Spinal cord (tissue), 10 donors: ENCODE data around the gene MTX3. TPM values are rescaled to one million over a fixed set of nuclear protein-coding genes. Genes with fewer than 3 reads are reported as not detected.

Experiments used
- DNase-seq, 6 donors: peaks; one replicate each; pipeline versions ENCODE4 v3.0.0 to v3.0.0-alpha.2; 2013 to 2015; ENCODE audit warnings: low spot score in 6 of 6, low read depth in 4 of 6
- H3K27ac ChIP-seq: one replicate; pipeline ENCODE4 v1.5.1; 2013; ENCODE audit warnings: low read depth, low read length, control low read depth
- H3K27me3 ChIP-seq: one replicate; pipeline ENCODE4 v1.6.1; 2013; ENCODE audit warnings: low read length; ENCODE audit not compliant: control insufficient read depth, insufficient read depth
- H3K36me3 ChIP-seq: one replicate; pipeline ENCODE4 v1.6.1; 2013; ENCODE audit warnings: low read length; ENCODE audit not compliant: control insufficient read depth, insufficient read depth
- H3K4me1 ChIP-seq: one replicate; pipeline ENCODE4 v1.6.1; 2013; ENCODE audit warnings: low read length; ENCODE audit not compliant: control insufficient read depth, insufficient read depth
- H3K4me3 ChIP-seq: one replicate; pipeline ENCODE4 v1.5.1; 2013; ENCODE audit warnings: low read depth, low read length, control low read depth
- H3K9me3 ChIP-seq: one replicate; pipeline ENCODE4 v1.6.1; 2013; ENCODE audit warnings: low read length; ENCODE audit not compliant: control insufficient read depth, insufficient read depth
- WGBS: methylation state at CpG from one replicate; pipeline ENCODE4 v1.1.5; 2013; ENCODE audit warnings: missing lambda C conversion rate; ENCODE audit not compliant: insufficient coverage; 5-methylcytosine and 5-hydroxymethylcytosine counted together
- polyA plus RNA-seq, 2 donors: library from polyadenylated mRNA; unstranded; fragments of 120-200 nt; gene quantifications; one replicate each; pipeline ENCODE4 v1.2.1, GENCODE V29; 2013; ENCODE audit not compliant: insufficient read length in 2 of 2
- total RNA-seq, 2 donors: library from RNA; depleted of rRNA in 1 of 2; stranded (reverse); fragments of 120-200 nt in 1 of 2; fragments of >200 nt in 1 of 2; gene quantifications; one replicate each; pipeline versions ENCODE4 v1.2.3 to v1.2.4, GENCODE V29; 2013 to 2014
- donor health status: healthy.

MTX3 gene
- total and polyA plus RNA-seq, 4 donors = 13.4 to 28.2 (median 18.3) TPM

GRCh38 chr5:79947567-79947966 lies 43.5 kb downstream of the MTX3 start:
- Histone ChIP-seq H3K4me3 (no peak overlapping the region), H3K27me3 (no peaks in the 10 kb centered on the region), H3K36me3 (no peaks in the 10 kb centered on the region), H3K9me3 (no peaks in the 10 kb centered on the region), H3K27ac (no peak overlapping the region), H3K4me1 (no peaks in the 10 kb centered on the region)
- DNase-seq = no peak
- no CpG with 5 or more reads among the region's 3 CpGs for WGBS

- H3K4me3 ChIP-seq = no peak overlapping the region
- WGBS = 85% methylated on average over 3 of the region's 3 CpGs
- H3K27ac ChIP-seq = no peak overlapping the region
- H3K4me1 ChIP-seq = no peaks in the 10 kb centered on the region
- no peaks in the 10 kb centered on the region for H3K27me3 ChIP-seq
- DNase-seq = no peak
- no peaks in the 10 kb centered on the region for H3K36me3 ChIP-seq
- no peaks in the 10 kb centered on the region for H3K9me3 ChIP-seq
These were observed 52.6 kb downstream of the MTX3 start for GRCh38 chr5:79938468-79938867.

- Histone ChIP-seq H3K4me1 (no peaks in the 10 kb centered on the region), H3K27ac (no peak overlapping the region), H3K4me3 (no peak overlapping the region), H3K9me3 (no peaks in the 10 kb centered on the region), H3K36me3 (no peaks in the 10 kb centered on the region), H3K27me3 (no peaks in the 10 kb centered on the region)
- no CpG with 5 or more reads among the region's 3 CpGs for WGBS
- DNase-seq = no peak
These were observed 54.3 kb downstream of the MTX3 start for GRCh38 chr5:79936646-79937216.

GRCh38 chr5:79936002-79936645 lies 54.9 kb downstream of the MTX3 start:
- Histone ChIP-seq H3K27me3 (no peaks in the 10 kb centered on the region), H3K27ac (no peak overlapping the region), H3K9me3 (no peaks in the 10 kb centered on the region), H3K4me3 (no peak overlapping the region), H3K4me1 (no peaks in the 10 kb centered on the region), H3K36me3 (no peaks in the 10 kb centered on the region)
- DNase-seq = peak in 1 of 6 donors; percentile 13
- WGBS = no CpG with 5 or more reads among the region's 4 CpGs

- no peak for DNase-seq
- no peaks in the 10 kb centered on the region for H3K27me3 ChIP-seq
- WGBS = 84% methylated on average over 2 of the region's 3 CpGs
These were observed 56.4 kb downstream of the MTX3 start for GRCh38 chr5:79934681-79935080.

GRCh38 chr5:79932510-79933504 lies 58.3 kb downstream of the MTX3 start:
- H3K36me3 ChIP-seq = no peaks in the 10 kb centered on the region
- 80% methylated on average over 9 of the region's 10 CpGs for WGBS
- H3K9me3 ChIP-seq = no peaks in the 10 kb centered on the region
- H3K27ac ChIP-seq = no peak overlapping the region
- no peaks in the 10 kb centered on the region for H3K27me3 ChIP-seq
- no peak overlapping the region for H3K4me3 ChIP-seq
- DNase-seq = peak in 1 of 6 donors; percentile 4
- no peaks in the 10 kb centered on the region for H3K4me1 ChIP-seq

More at GRCh38 chr5:79934681-79935080, 56.4 kb downstream of the MTX3 start:
- Histone ChIP-seq H3K9me3 (no peaks in the 10 kb centered on the region), H3K4me1 (no peaks in the 10 kb centered on the region), H3K4me3 (no peak overlapping the region), H3K27ac (no peak overlapping the region), H3K36me3 (no peaks in the 10 kb centered on the region)

- no peak overlapping the region for H3K4me3 ChIP-seq
- no peaks in the 10 kb centered on the region for H3K9me3 ChIP-seq
- no peaks in the 10 kb centered on the region for H3K27me3 ChIP-seq
- 92% methylated on average over 4 of the region's 4 CpGs for WGBS
- H3K4me1 ChIP-seq = no peaks in the 10 kb centered on the region
- no peaks in the 10 kb centered on the region for H3K36me3 ChIP-seq
- H3K27ac ChIP-seq = no peak overlapping the region
- no peak for DNase-seq
These were observed 59.2 kb downstream of the MTX3 start for GRCh38 chr5:79931866-79932265.

GRCh38 chr5:79931409-79931808 lies 59.7 kb downstream of the MTX3 start:
- Histone ChIP-seq H3K27ac (no peak overlapping the region), H3K4me3 (no peak overlapping the region), H3K36me3 (no peaks in the 10 kb centered on the region), H3K9me3 (no peaks in the 10 kb centered on the region), H3K4me1 (no peaks in the 10 kb centered on the region), H3K27me3 (no peaks in the 10 kb centered on the region)
- WGBS = no CpG with 5 or more reads among the region's 2 CpGs
- no peak for DNase-seq

GRCh38 chr5:79929095-79929494 lies 62.0 kb downstream of the MTX3 start:
- Histone ChIP-seq H3K27ac (no peak overlapping the region), H3K9me3 (no peaks in the 10 kb centered on the region), H3K4me1 (no peaks in the 10 kb centered on the region), H3K27me3 (no peaks in the 10 kb centered on the region), H3K36me3 (no peaks in the 10 kb centered on the region), H3K4me3 (no peak overlapping the region)
- WGBS = 50% methylated on average over 5 of the region's 5 CpGs
- DNase-seq = no peak
